Embryonic facial prominence (tissue), 1 donor: Measurements from ENCODE around the gene ATP6V0E1.
A peak's percentile ranks its signal among the peaks of the same experiment; 100 is the strongest.

Source experiments
- DNase-seq: peaks from one replicate; pipeline ENCODE4 v3.0.0-alpha.2; 2016; ENCODE audit errors: extremely low spot score

ATP6V0E1 gene

GRCh38 chr5:172956936-172957335, 26.6 kb upstream of the ATP6V0E1 start:
- no peak for DNase-seq

- DNase-seq, result no peak
Measured at GRCh38 chr5:172957458-172957857, 26.1 kb upstream of the ATP6V0E1 start.

DNA sequence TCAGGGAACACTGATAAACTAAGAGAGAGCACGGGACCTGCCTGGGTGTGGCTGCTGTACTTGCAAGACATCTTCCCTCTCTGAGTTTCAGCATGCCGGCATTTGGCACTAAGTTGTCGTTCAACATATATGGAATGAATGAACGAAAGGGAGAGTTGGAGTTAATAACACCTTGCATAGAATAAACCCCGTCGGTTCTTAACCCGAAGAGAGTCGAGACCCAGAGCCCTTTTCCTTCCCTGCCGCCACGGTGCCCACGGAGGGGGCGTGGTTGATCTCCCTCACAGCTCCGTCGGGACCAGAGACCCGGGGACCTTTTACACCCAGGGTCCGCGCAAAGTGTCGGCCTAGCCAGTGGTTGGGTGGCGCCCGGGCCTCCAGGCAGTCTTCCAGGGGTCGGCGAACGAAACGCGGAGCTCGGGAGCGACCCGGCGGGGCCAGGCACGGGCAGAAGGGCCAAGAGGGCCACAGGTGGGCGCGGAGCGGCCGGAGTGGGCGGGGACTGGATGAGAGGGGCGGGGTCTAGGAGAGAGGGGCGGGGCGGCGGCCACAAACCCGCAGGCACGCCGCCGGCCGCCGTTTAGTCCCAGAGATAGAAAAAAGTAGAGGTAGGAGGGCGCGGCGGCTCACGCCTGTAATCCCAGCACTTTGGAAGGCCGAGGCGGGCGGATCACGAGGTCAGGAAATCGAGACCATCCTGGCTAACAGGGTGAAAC, 25.1 kb upstream of the ATP6V0E1 start:
- DNase-seq, result no peak

DNA sequence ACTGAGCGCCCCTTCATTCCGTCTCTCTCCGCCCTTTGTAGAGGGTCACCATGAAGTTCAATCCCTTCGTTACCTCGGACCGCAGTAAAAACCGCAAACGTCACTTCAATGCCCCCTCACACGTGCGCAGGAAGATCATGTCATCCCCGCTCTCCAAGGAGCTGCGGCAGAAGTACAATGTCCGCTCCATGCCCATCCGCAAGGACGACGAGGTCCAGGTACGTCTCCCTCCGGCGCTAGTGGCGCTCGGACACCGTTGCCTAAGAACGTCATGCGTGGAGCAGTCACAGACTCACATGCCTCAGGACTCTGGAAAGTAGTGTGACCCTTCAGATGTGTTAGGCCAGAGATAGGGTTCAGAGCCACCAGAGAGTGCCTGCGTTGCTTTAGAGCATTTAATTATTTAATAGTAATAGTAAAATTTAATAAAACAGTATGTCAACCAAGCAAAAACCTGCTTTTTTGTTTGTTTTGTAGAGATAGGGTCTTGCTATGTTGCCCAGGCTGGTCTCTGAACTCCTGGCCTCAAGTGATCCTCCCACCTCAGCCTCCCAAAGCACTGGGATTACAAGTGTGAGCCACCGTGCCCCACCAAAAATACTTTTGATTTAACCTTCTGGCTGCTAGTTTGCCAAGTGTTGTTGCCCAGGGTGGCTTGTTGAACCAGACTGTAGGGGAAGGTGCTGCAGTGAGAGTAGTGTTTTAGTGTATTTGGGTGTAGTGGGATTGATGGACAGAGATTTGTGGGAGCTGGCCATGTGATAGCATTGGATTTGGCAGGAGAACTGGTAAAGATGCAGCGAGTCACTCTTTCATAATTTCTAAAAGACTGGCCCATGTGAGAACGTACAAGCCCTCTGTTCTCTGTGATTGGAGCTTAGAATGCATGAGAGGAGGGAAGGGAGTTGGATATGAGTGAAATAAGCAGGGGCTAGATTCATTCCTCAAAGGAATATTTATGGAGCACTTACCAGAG, 23.5 kb upstream of the ATP6V0E1 start:
- DNase-seq, result no peak

- DNase-seq, result no peak
Measured at GRCh38 chr5:172969921-172970320, 13.7 kb upstream of the ATP6V0E1 start.

DNA sequence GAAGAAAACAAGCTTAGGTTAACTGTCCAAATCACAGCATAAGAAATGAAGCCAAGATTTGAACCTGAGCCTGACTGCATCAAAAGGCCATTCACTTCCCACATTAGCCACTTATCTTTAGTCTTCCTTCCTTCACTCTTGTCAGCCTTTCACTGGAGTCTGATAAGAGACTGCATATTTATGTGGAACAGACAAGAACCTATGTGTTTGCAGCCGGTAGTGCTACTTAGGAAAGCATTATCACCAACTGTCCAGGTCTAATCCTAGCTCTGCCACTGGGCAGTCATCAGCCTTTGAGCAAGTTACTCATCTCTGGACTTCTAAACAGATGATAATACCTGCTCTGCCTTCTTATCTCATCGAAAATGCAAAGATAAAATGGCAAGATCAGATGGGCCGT, 12.1 kb upstream of the ATP6V0E1 start:
- DNase-seq, result no peak

- no peak for DNase-seq
Measured at GRCh38 chr5:172972552-172972951, 11.0 kb upstream of the ATP6V0E1 start.

- DNase-seq, result no peak
Measured at GRCh38 chr5:172973127-172973916, 10.2 kb upstream of the ATP6V0E1 start.

DNA sequence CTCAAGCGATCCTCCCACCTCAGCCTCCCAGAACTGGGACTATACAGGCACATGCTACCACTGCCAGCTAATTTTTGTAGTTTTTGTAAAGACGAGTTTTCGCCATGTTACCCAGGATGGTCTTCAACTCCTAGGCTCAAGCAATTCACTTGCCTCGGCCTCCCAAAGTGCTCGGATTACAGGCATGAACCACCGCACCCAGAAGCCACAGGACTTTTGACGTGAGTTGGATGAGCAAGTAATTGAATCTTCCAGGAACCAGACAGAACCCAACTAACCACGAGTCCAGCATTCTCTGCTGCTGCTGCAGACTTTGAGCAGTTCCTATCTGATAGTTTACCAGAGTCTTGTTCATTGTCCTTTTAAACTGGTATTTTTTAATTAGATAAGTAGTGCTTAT, 9.6 kb upstream of the ATP6V0E1 start:
- no peak for DNase-seq

GRCh38 chr5:172975289-172975688, 8.3 kb upstream of the ATP6V0E1 start:
- DNase-seq, result no peak

DNA sequence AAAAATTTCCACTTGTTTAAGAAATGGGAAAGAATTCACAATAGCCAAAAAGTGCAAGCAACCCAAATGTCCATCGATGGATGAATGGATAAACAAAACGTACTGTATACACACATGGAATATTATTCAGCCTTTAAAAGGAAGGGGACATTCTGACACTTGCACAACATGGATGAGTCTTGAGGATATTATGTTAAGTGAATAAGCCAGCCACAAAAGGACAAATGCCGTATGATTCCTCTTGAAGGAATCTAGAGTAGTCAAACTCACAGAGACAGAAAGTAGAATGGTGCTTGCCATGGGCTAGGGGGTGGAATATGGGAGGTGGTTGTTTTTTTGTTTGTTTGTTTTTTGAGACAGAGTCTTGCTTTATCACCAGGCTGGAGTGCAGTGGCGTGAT, 3.8 kb upstream of the ATP6V0E1 start:
- no peak for DNase-seq

DNA sequence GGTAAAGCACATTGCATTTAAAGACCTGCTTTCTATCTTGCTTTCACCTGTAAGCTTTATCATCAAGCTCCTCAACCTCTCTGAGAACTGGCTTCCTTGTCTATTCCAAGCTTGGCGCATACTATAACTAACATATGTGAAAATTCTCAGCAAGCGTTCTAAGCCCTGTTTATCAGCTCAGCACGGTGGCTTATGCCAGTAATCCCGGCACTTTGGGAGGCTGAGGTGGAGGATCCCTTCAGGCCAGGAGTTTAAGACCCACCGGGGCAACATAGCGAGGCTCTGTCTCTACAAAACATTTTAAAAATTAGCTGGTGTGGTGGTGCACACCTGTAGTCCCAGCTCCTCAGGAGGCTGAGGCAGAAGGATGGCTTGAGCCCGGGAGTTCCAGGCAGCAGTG, 1.6 kb upstream of the ATP6V0E1 start:
- no peak for DNase-seq

DNA sequence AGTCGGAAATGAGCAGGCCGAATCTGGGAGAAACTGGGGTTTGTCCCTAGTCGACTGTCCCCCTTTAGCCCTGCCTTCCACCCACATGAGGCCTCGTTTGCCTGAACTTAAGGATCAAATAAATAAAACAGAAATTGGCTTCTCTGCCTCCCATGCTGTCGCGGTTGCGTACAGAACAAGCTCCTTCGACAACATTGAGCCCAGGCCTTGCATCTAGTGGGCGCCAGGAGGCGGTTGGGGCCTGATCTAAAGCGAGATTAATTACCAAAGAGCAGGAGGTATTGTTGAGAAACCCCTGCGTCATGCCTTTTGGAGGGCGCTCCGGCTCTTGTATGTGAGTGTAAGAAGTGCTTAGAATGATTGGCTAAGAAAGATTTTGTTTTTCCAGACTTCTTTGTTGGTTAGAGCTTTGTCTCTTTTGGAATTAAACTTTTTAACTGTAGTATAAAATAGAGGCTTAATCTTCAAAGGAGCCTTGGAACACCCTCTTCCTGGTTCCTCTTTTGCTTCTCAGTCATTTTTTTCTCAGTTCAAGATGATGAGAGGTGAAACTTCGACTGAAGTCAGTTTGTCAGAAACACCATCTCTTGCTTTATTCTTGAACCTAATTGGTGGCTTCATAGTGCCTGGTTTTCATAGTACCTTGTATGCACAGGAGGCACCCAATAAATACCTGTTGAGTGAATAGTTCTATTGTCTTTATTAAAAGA, 828 bp downstream of the ATP6V0E1 start:
- peak; percentile 54 for DNase-seq

- no peak for DNase-seq
Measured at GRCh38 chr5:172985596-172985995, 2.0 kb downstream of the ATP6V0E1 start.

- no peak for DNase-seq
Measured at GRCh38 chr5:172988276-172988675, 4.7 kb downstream of the ATP6V0E1 start.

DNA sequence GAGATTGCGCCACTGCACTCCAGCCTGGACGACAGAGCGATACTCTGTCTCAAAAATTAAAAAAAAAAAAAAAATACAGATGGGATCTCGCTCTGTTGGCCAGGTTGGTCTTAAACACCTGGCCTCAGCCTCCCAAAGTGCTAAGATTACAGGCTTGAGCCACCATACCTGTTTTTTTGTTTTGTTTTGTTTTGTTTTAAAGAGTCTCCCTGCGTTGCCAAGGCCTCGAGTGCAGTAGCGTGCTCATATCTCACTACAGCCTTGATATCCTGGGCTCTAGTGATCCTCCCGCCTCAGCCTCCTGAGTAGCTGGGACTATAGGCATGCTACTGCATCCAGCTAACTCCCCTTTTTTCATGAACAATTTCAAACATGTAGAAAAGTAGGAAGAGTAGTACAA, 7.2 kb downstream of the ATP6V0E1 start:
- DNase-seq, result no peak

- no peak for DNase-seq
Measured at GRCh38 chr5:172994405-172994804, 10.8 kb downstream of the ATP6V0E1 start.

DNA sequence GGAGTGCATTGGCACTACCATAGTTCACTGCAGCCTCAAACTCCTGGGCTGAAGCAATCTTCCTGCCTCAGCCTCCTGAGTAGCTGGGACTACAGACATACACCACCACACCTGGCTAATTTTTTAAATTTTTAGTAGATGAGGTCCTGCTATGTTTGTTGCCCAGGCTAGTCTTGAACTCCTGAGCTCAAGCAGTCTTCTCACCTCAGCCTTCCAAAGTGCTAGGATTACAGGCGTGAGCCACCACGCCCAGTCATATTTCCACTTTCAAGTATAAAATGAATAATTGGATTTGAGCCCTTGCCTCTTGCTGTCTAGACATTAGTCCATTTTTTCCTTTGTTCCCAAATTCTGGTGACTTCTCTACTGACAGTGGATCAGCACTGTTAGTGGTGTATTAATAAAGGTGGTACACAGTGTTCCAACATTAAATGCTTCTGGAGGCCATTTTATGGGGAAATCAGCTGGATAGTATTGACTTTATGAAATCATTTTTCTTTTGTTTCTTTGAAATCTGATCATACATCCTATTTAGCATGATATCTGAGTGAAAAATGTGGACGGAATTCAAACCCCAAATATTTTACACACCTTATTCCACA, 15.9 kb downstream of the ATP6V0E1 start:
- DNase-seq, result no peak

DNA sequence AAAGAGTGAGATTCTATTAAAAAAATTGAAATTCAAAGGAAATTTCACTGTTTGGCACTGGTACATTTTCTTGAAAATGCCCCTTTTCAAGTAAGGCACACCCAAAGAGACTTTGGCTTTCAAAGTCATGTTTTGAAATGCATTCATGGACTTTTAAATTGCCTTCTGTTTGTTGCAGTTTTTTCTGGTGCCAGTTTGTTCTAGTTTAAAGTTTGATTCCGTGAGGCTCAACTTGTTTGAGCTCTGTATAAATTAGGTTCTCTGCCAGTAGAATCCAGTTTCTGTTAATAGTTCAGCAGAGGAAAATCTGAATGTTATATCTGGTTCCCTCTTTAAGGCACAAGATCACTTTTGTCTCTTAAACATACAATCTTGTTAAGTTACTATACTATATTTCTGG, 16.4 kb downstream of the ATP6V0E1 start:
- DNase-seq, result no peak

GRCh38 chr5:173001229-173001841, 17.8 kb downstream of the ATP6V0E1 start:
- no peak for DNase-seq

DNA sequence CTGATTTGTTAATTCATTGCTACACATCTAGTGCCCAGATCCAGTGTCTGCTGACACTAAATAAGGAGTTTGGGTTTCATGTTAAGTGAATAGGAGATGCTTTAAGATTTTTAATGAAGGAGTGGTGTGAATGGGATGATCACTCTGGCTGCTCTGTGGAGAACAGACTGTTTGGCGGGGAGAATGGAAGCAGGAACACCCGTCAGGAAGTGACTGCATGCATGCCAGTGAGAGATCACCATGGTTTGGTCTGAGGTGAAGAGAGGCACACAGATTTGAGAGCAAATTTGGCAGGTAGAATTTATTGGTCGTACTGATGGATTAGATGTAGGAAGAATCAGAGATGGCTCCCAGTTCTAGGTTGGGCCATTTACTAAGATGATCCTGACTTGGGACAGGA, 19.8 kb downstream of the ATP6V0E1 start:
- DNase-seq, result no peak
